ENCODE results near the gene LTB. TPM values are rescaled to one million over a fixed set of nuclear protein-coding genes. Genes with fewer than 3 reads are reported as not detected.

Gene LTB
- total and polyA plus RNA-seq, 2 donors (not counting 3 experiments of a cell fraction or from before 2014, with no cell fraction given), result 1.2 to 2.1 TPM

DNA sequence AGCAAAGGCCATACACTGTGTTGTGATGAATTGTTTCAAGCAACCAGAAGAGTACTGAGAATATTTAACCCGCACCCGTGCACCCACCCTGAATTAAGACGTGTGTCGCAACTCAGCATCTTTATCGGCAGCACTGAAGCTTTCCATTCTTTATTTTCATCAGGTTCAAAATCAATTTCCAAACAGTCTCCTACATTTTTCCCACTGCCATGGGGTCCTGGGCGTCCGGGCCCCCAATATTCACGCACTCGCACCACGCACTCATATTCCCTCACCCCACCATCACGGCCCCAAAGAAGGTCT lies 1.8 kb downstream of the LTB start:
- dilution Hi-C loops (cut with MboI; ENCODE audit: extremely low pct_ligation_motif_present, low sequenced_read_pairs), result no loop called here
- ChIA-PET CTCF (interaction anchor here (0.9 to 32.6 kb wide), 6 partner anchors 9 to 49 kb away, joined by 3 to 1517 read pairs (median 8); partner anchors contain the start of genes ATP6V1G2, DDX39B, NCR3 and NFKBIL1), POLR2A (interaction anchor here (0.9 to 1.6 kb wide), 5 partner anchors 9 to 40 kb away, joined by 3 to 5 read pairs (median 3); partner anchors contain the start of gene PRRC2A)
- no peaks in the 10 kb centered on the region for H3K9me3 ChIP-seq (replicated peaks; ENCODE audit: control insufficient read depth, insufficient read depth, low read length)
- peaks cover 16% of the 10 kb centered on the region for H3K4me1 ChIP-seq (ENCODE audit: control insufficient read depth, extremely low read depth, insufficient read depth, low read length)
- H3K27me3 ChIP-seq (ENCODE audit: control insufficient read depth in 2 of 2, insufficient read depth in 2 of 2, low read length in 2 of 2), result no peaks in the 10 kb centered on the region
- H2AFZ ChIP-seq (ENCODE audit: low read depth, low read length), result peak overlapping the region; percentile 95
- no peaks in the 10 kb centered on the region for H3K9me1 ChIP-seq (replicated peaks; ENCODE audit: control insufficient read depth, extremely low read depth, insufficient read depth, low read length)
- TF ChIP-seq GATA2 (IDR thresholded peaks at IDR 0.05; ENCODE audit: insufficient read depth, insufficient read length, low read depth, low read length), result no peak
- no peak for TF ChIP-seq JUN (IDR thresholded peaks at IDR 0.05; ENCODE audit: borderline replicate concordance, insufficient read depth, insufficient read length, low read depth)
- TF ChIP-seq, protein P1, sequence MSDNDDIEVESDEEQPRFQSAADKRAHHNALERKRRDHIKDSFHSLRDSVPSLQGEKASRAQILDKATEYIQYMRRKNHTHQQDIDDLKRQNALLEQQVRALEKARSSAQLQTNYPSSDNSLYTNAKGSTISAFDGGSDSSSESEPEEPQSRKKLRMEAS (IDR thresholded peaks at IDR 0.05; ENCODE audit: insufficient read depth, insufficient read length), result no peak
- TF ChIP-seq POLR2AphosphoS5 (IDR thresholded peaks at IDR 0.05; ENCODE audit: insufficient read depth, low read depth, low read length), result no peak
- TF ChIP-seq FOS (IDR thresholded peaks at IDR 0.05; ENCODE audit: borderline replicate concordance, insufficient read depth, low read length), result no peak
- TF ChIP-seq EZH2 (IDR thresholded peaks at IDR 0.05; ENCODE audit: borderline replicate concordance, low read depth, low read length, severe bottlenecking), result no peak
- TF ChIP-seq POLR2A (IDR thresholded peaks at IDR 0.05; ENCODE audit: low read depth, low read length), result no peak
- TF ChIP-seq, protein P2, sequence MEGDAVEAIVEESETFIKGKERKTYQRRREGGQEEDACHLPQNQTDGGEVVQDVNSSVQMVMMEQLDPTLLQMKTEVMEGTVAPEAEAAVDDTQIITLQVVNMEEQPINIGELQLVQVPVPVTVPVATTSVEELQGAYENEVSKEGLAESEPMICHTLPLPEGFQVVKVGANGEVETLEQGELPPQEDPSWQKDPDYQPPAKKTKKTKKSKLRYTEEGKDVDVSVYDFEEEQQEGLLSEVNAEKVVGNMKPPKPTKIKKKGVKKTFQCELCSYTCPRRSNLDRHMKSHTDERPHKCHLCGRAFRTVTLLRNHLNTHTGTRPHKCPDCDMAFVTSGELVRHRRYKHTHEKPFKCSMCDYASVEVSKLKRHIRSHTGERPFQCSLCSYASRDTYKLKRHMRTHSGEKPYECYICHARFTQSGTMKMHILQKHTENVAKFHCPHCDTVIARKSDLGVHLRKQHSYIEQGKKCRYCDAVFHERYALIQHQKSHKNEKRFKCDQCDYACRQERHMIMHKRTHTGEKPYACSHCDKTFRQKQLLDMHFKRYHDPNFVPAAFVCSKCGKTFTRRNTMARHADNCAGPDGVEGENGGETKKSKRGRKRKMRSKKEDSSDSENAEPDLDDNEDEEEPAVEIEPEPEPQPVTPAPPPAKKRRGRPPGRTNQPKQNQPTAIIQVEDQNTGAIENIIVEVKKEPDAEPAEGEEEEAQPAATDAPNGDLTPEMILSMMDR (IDR thresholded peaks at IDR 0.05; ENCODE audit: extremely low read depth in 1 of 2, insufficient read depth in 1 of 2, low read depth in 1 of 2, low read length in 2 of 2), result no peak
- TF ChIP-seq MYC (IDR thresholded peaks at IDR 0.05; ENCODE audit: low read depth, low read length), result no peak
- intact Hi-C loops (cut with micrococcal nuclease), result loop anchor here (1.0 kb wide), 1 partner anchor 9 kb away; no protein-coding TSS in a partner anchor
- no peaks in the 10 kb centered on the region for H3K36me3 ChIP-seq (ENCODE audit: control insufficient read depth in 2 of 2, extremely low read depth in 1 of 2, insufficient read depth in 2 of 2, low read length in 2 of 2)
- FAIRE-seq (no peak), DNase-seq (ENCODE audit: low read depth, low spot score) (no peak)
- H3K4me2 ChIP-seq (ENCODE audit: insufficient read depth, low read length), result peak overlapping the region; percentile 25
- H3K79me2 ChIP-seq (ENCODE audit: control insufficient read depth, insufficient read depth, low read length), result peaks cover 10% of the 10 kb centered on the region
- BruUV-seq (replicated peaks), result no TSS peak
- H4K20me1 ChIP-seq (replicated peaks; ENCODE audit: control insufficient read depth, extremely low read depth, insufficient read depth, low read length), result no peaks in the 10 kb centered on the region
- H3K27ac ChIP-seq (ENCODE audit: insufficient read depth, low read depth, low read length), result peak overlapping the region; percentile 55
- peak overlapping the region; percentile 6 to 71 (median 25) for H3K4me3 ChIP-seq (replicated peaks in 1 of 3; ENCODE audit: insufficient read depth in 1 of 3, low read depth in 1 of 3, low read length in 3 of 3)
- H3K9ac ChIP-seq (replicated peaks; ENCODE audit: extremely low read depth, insufficient read depth, low read length), result peak overlapping the region; percentile 71
